MCF 10A (cell line): ENCODE measurements around the gene RAB6B. TPM values are rescaled to one million over a fixed set of nuclear protein-coding genes. Genes with fewer than 3 reads are reported as not detected.

ENCODE experiments used
- BruUV-seq: library from RNA; stranded (reverse); fragments of 400-500 nt; replicated peaks from 2 replicates; lab custom pipeline; 2021; lab: Mats Ljungman, UMichigan
- CTCF ChIA-PET: fragments of 300-600 bp; sonication (Branson Sonifier 250); formaldehyde crosslinking; extraction: SDS; loops from one replicate; lab custom pipeline; 2021; ENCODE audit warnings: antibody characterized with exemption, inconsistent platforms; lab: Yijun Ruan, JAX
- POLR2A ChIA-PET: fragments of 300-600, 350-650 bp; sonication (Branson Sonifier 250); formaldehyde crosslinking; extraction: SDS; loops from one replicate; lab custom pipeline; 2020; ENCODE audit warnings: antibody characterized with exemption, inconsistent platforms; lab: Yijun Ruan, JAX
- DNase-seq: peaks from one replicate; pipeline ENCODE4 v3.0.0-alpha.2; 2018; ENCODE audit not compliant: unreplicated experiment
- H3K27ac Mint-ChIP-seq: one replicate; pipeline ENCODE4 v1.8.0; 2022; ENCODE audit warnings: mild to moderate bottlenecking, low read depth, mixed read lengths; ENCODE audit not compliant: unreplicated experiment
- H3K27me3 Mint-ChIP-seq: one replicate; pipeline ENCODE4 v1.8.0; 2022; ENCODE audit warnings: mixed read lengths; ENCODE audit not compliant: insufficient read depth, unreplicated experiment
- H3K36me3 Mint-ChIP-seq: one replicate; pipeline ENCODE4 v1.8.0; 2022; ENCODE audit warnings: mild to moderate bottlenecking, moderate library complexity, mixed read lengths; ENCODE audit not compliant: insufficient read depth, unreplicated experiment
- H3K4me1 Mint-ChIP-seq: one replicate; pipeline ENCODE4 v1.8.0; 2022; ENCODE audit warnings: mixed read lengths; ENCODE audit not compliant: insufficient read depth, unreplicated experiment
- H3K4me3 Mint-ChIP-seq: one replicate; pipeline ENCODE4 v1.8.0; 2022; ENCODE audit warnings: mild to moderate bottlenecking, moderate library complexity, mixed read lengths; ENCODE audit not compliant: unreplicated experiment
- H3K9me3 Mint-ChIP-seq: one replicate; pipeline ENCODE4 v1.8.0; 2022; ENCODE audit warnings: mixed read lengths; ENCODE audit not compliant: unreplicated experiment
- CTCF ChIP-seq: fragments of 200-600 bp; IDR thresholded peaks from one replicate; pipeline ENCODE4 v1.8.0; 2022; ENCODE audit warnings: antibody characterized with exemption, mild to moderate bottlenecking; ENCODE audit not compliant: unreplicated experiment
- intact Hi-C: fragments of 100-400 bp; cut with micrococcal nuclease; formaldehyde crosslinking; loops from 2 replicates; pipeline ENCODE4 v1.14.1; 2022
- total RNA-seq: library from RNA; stranded (reverse); gene quantifications from 2 replicates; pipeline ENCODE4 v1.2.3, GENCODE V29; 2022

RAB6B gene
- total RNA-seq, 1 experiment from 2014 or later, result 1.1 TPM

DNA sequence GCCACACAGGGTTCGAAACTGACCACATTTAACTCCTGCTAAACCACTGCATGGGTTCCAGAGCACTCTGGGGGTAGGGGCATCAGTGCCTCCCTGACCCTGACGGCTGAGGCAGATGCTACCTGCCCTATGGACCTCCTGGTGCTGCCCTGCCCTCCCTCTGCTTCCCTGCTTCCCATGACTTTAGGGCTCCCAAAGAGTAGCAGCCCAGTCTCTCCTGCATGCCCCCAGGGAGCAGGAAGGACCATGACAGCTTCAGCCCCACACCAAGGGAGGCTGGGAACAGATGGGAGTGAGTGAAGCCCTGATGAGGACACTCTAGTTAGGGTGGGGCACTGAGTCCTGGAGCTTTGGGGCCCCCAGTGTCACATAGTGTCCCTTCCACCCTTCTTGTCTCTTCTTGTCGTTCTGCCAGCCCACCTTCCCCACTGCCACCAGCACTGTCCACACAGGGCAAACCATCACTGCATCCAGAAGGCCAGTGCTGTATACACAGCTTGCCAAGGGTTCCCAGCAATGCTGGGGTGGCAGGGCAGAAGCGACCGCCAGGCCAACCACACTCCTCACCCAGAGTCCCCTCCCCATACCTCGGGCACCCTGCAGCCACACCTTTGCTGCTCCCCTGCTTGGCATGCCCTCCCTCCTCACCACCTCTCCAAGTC, 59.1 kb downstream of the RAB6B start:
- intact Hi-C loops, result no loop called here
- POLR2A ChIA-PET, result no interaction called here
- DNase-seq, result no peak
- Mint-ChIP-seq H3K27ac (no peak overlapping the region), H3K4me1 (no peaks in the 10 kb centered on the region), H3K27me3 (no peaks in the 10 kb centered on the region), H3K9me3 (no peaks in the 10 kb centered on the region), H3K4me3 (no peak overlapping the region), H3K36me3 (no peaks in the 10 kb centered on the region)
- BruUV-seq, result no TSS peak
- CTCF ChIA-PET, result interaction anchor here (0.7 kb wide), 1 partner anchor 19 kb away, joined by 3 read pairs; no protein-coding TSS in a partner anchor
- TF ChIP-seq CTCF, result no peak

DNA sequence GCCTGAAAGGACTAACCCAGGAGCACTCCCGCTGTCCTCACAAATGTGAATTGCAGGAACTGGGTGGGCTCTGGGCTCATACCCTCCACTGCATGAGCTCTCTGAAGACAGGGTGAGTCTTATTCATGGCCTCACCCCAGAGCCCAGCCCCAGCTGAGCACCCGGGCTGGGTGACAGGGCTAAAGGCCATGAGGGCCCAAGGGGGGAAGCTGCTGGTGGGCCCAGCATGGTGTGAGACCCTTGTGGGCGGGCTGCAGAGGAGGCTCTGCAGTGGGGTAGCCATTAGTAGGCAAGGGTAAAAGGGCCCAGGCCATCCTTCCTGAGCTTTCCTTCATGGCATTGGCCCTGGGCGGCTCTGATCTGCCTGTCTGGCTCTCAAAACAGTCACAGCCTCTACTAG, 59.7 kb downstream of the RAB6B start:
- no peak for DNase-seq
- H3K27me3 Mint-ChIP-seq, result no peaks in the 10 kb centered on the region
- no peaks in the 10 kb centered on the region for H3K36me3 Mint-ChIP-seq
- POLR2A ChIA-PET, result no interaction called here
- no peaks in the 10 kb centered on the region for H3K4me1 Mint-ChIP-seq
- BruUV-seq, result no TSS peak
- CTCF ChIA-PET, result interaction anchor here (0.5 to 0.7 kb wide), 2 partner anchors 18 to 35 kb away, joined by 3 to 4 read pairs; no protein-coding TSS in a partner anchor
- H3K4me3 Mint-ChIP-seq, result no peak overlapping the region
- no peak for TF ChIP-seq CTCF
- no peaks in the 10 kb centered on the region for H3K9me3 Mint-ChIP-seq
- no peak overlapping the region for H3K27ac Mint-ChIP-seq
- intact Hi-C loops, result no loop called here

DNA sequence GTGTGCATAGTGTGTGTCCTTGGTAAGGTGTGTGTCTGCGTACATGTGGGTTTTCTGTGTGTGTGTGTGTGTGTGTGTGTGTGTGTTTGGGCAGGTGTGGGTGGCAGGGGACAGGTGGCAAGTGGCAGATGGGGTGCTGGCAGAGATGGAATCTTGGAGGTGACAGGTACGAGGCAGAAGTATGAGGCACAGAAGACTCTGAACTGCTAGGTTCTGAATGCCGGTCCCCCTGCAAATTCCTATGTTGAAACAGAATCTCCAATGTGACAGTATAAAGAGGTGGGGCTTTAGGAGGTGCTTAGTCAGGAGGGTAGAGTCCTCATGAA, 60.3 kb downstream of the RAB6B start:
- TF ChIP-seq CTCF, result no peak
- H3K4me1 Mint-ChIP-seq, result no peaks in the 10 kb centered on the region
- no peak overlapping the region for H3K27ac Mint-ChIP-seq
- ChIA-PET CTCF (interaction anchor here (0.5 kb wide), 1 partner anchor 34 kb away, joined by 4 read pairs; no protein-coding TSS in a partner anchor), POLR2A (no interaction called here)
- H3K9me3 Mint-ChIP-seq, result no peaks in the 10 kb centered on the region
- no peaks in the 10 kb centered on the region for H3K27me3 Mint-ChIP-seq
- DNase-seq, result no peak
- H3K4me3 Mint-ChIP-seq, result no peak overlapping the region
- no peaks in the 10 kb centered on the region for H3K36me3 Mint-ChIP-seq
- intact Hi-C loops, result no loop called here
- no TSS peak for BruUV-seq

- Mint-ChIP-seq H3K4me3 (no peak overlapping the region), H3K4me1 (no peaks in the 10 kb centered on the region), H3K27me3 (no peaks in the 10 kb centered on the region), H3K9me3 (no peaks in the 10 kb centered on the region), H3K27ac (no peak overlapping the region), H3K36me3 (no peaks in the 10 kb centered on the region)
- ChIA-PET POLR2A (no interaction called here), CTCF (no interaction called here)
- intact Hi-C loops, result no loop called here
- no TSS peak for BruUV-seq
- no peak for DNase-seq
- TF ChIP-seq CTCF, result no peak
Measured at GRCh38 chr3:133834621-133835417, 60.9 kb downstream of the RAB6B start.
